ENCODE measurements around the gene ADORA1.

- TF ChIP-seq POLR2A (IDR thresholded peaks at IDR 0.05; ENCODE audit: low read depth, low read length) (no peak), POLR2AphosphoS5 (IDR thresholded peaks at IDR 0.05; ENCODE audit: low read depth, low read length) (no peak)
Observed at GRCh38 chr1:203128431-203128715, 847 bp downstream of the ADORA1 start.
